HG03095 (cell line): Measurements from ENCODE around the gene HS3ST2.
"Not testable (repeated sequence)": the region's sequence is repeated elsewhere in the genome, so short reads cannot be mapped to it uniquely, and the experiment has no call there.

Experiments used
- ATAC-seq: cut with Tn5 transposase; IDR thresholded peaks from one replicate; pipeline ENCODE4 v1.9.1; 2021; ENCODE audit warnings: moderate library complexity; ENCODE audit not compliant: unreplicated experiment

The HS3ST2 gene

GRCh38 chr16:22874394-22874793 lies 60.4 kb downstream of the HS3ST2 start:
- ATAC-seq, result no peak

- no peak for ATAC-seq
Measured at GRCh38 chr16:22878955-22879354, 65.0 kb downstream of the HS3ST2 start.

GRCh38 chr16:22879466-22879865 lies 65.5 kb downstream of the HS3ST2 start:
- no peak for ATAC-seq

GRCh38 chr16:22882981-22883380 lies 69.0 kb downstream of the HS3ST2 start:
- no peak for ATAC-seq

GRCh38 chr16:22885951-22886350 lies 72.0 kb downstream of the HS3ST2 start:
- ATAC-seq, result no peak

GRCh38 chr16:22886927-22887326 lies 73.0 kb downstream of the HS3ST2 start:
- ATAC-seq, result no peak

- ATAC-seq, result no peak
Measured at GRCh38 chr16:22887445-22887844, 73.5 kb downstream of the HS3ST2 start.

GRCh38 chr16:22888791-22889190 lies 74.8 kb downstream of the HS3ST2 start:
- ATAC-seq, result no peak

GRCh38 chr16:22890976-22891375 lies 77.0 kb downstream of the HS3ST2 start:
- ATAC-seq, result no peak

- no peak for ATAC-seq
Measured at GRCh38 chr16:22897184-22897583, 83.2 kb downstream of the HS3ST2 start.

GRCh38 chr16:22898131-22898530 lies 84.2 kb downstream of the HS3ST2 start:
- ATAC-seq, result no peak

GRCh38 chr16:22898874-22899348 lies 84.9 kb downstream of the HS3ST2 start:
- no peak for ATAC-seq

GRCh38 chr16:22899567-22899966 lies 85.6 kb downstream of the HS3ST2 start:
- ATAC-seq, result not testable (repeated sequence)

GRCh38 chr16:22900863-22901262 lies 86.9 kb downstream of the HS3ST2 start:
- no peak for ATAC-seq

- no peak for ATAC-seq
Measured at GRCh38 chr16:22901563-22901962, 87.6 kb downstream of the HS3ST2 start.

- ATAC-seq, result no peak
Measured at GRCh38 chr16:22903716-22904115, 89.8 kb downstream of the HS3ST2 start.

GRCh38 chr16:22912654-22913053 lies 98.7 kb downstream of the HS3ST2 start:
- no peak for ATAC-seq

- no peak for ATAC-seq
Measured at GRCh38 chr16:22915003-22915402, 101.0 kb downstream of the HS3ST2 start.

GRCh38 chr16:22923491-22923890 lies 109.5 kb downstream of the HS3ST2 start:
- no peak for ATAC-seq

GRCh38 chr16:22924492-22924891 lies 110.5 kb downstream of the HS3ST2 start:
- ATAC-seq, result no peak

GRCh38 chr16:22926105-22926751 lies 112.3 kb downstream of the HS3ST2 start:
- ATAC-seq, result no peak

- no peak for ATAC-seq
Measured at GRCh38 chr16:22927306-22927705, 113.3 kb downstream of the HS3ST2 start.

- ATAC-seq, result no peak
Measured at GRCh38 chr16:22928882-22929435, 115.0 kb downstream of the HS3ST2 start.
